HG02981 (cell line): ENCODE measurements around the gene OR10T2.
A peak's percentile ranks its signal among the peaks of the same experiment; 100 is the strongest.
"Not testable (repeated sequence)": the region's sequence is repeated elsewhere in the genome, so short reads cannot be mapped to it uniquely, and the experiment has no call there.

Experiments used
- ATAC-seq: cut with Tn5 transposase; IDR thresholded peaks from one replicate; pipeline ENCODE4 v1.9.1; 2021; ENCODE audit warnings: mild to moderate bottlenecking, moderate library complexity; ENCODE audit not compliant: unreplicated experiment

Gene OR10T2

GRCh38 chr1:158398818-158399514, at the start of gene OR10T2:
OR10T2 (minus strand) TSS chr1:158399466; CDS start chr1:158399466, 0 bp downstream.
- ATAC-seq = no peak

- no peak for ATAC-seq
These were observed 46.1 kb upstream of the OR10T2 start for GRCh38 chr1:158445376-158445775.

DNA sequence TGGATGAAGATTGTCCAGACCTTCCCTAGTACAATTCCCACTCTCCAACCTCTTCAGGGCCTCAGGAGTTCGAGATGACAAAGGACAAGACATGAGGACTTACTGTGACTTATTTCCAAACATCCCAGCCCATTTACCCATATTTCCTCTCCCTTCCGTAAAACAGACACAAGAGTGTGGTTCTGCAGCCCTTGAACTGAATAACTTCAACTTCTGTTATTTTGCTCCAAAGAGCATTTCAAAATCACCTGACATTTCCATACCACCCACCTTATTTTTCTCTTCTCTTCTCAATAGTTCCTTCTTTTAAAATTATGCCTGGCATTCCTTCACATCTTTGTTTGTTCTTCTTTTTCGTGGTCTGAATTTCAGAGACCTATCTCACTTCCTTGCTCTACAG, 35.5 kb upstream of the OR10T2 start:
- ATAC-seq = no peak

- not testable (repeated sequence) for ATAC-seq
These were observed 30.9 kb upstream of the OR10T2 start for GRCh38 chr1:158430163-158430562.

DNA sequence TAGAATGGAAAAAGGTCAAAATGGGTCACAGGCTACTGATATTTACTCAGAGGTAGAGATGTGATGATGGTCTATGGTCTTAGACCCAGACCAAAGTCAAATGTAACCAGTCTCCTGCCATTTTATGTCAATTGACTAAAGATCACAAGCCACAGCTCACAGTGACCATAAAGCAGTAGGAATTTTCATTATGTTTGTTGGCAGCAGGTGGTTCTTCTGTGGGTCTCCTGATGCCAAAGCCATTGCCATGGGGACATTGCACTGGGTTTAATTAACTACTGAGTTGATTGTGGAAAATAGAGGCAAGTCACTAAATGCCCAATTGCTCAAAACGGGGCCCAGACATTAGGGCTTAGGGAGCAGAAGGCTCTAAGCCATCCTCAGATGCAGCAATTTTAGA, 26.9 kb upstream of the OR10T2 start, which contains the start of gene OR10K2:
TSS of gene OR10K2 (minus strand) at position 101 of the 400 bp plus-strand sequence. CDS start 5,371 bp downstream, outside the sequence.
- ATAC-seq = no peak

DNA sequence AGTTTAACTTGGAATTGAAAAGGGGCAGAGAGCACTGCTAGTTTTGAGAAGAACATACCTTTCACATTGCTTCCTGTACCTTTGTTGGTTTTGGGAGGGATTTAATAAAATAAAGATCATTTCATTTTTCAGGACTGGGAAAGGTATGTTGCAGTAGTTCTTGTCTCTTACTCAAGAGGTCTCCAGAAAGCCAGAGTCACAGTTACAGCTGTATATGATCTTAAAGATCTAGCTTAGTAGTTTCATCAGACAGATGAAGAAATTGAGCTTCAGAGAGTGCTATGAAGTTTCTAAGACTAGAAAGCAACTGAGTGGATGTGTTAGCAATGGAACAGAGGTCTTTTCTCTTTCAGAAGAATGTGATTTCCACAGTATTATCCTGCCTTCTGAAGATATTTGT, 25.8 kb upstream of the OR10T2 start:
- no peak for ATAC-seq

- no peak for ATAC-seq
These were observed 22.9 kb upstream of the OR10T2 start for GRCh38 chr1:158422212-158422611.

DNA sequence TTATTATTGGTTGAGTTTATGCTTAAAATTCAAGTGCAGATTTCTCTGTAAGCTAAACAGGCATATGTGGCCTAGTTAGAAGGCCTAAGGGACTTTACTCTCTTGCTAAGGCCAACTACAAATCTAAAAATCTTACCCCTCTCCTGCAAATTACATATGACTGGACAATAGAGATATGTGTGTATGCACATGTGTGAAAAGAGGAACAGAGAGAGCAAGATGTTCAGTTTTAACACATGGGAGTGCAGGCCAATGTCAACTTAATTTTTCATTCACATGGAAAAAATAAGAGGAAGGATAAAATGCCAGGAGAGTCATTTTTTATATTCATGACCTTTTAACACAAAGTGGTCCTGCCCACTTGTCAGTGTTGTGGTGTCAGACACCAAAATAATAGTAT, 18.3 kb upstream of the OR10T2 start:
- no peak for ATAC-seq

- ATAC-seq = no peak
These were observed 15.5 kb upstream of the OR10T2 start for GRCh38 chr1:158414651-158415345.

DNA sequence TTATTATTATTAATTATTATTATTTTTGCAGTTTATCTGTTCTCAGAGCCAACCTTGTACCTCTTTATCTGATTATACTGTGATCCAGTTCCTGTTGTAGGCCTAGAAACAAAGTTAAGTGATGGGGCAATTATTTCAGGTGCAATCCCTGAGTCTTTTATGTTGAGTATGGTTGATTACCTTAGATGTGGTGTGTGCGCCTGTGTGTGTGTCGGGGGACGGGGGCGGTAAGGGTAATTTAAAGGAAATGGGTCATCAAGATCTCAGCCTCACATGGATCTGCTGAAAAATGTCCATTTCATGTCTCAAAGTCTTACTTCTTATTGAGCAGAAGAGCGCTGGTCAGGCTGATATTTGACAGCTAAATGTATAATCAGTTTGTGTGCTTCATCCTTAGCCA, 7.8 kb upstream of the OR10T2 start:
- ATAC-seq = no peak

- no peak for ATAC-seq
These were observed 1.6 kb upstream of the OR10T2 start for GRCh38 chr1:158400871-158401270.

DNA sequence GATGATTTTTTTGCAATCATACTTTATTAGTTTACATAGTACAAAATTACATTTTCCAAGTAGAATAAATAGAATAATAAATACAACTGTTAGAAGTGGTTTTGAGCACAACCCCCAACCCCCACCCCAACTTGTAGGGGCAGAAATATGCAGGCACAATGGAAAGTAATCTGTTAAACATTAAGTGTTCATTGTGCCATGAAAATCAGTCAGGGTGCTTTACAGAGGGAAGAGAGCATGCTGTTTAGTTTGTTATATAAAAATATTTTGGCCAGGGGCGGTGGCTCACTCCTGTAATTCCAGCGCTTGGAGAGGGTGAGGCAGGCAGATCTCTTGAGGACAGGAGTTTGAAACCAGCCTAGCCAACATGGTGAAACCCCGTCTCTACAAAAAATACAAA, 2.6 kb downstream of the OR10T2 start:
- no peak for ATAC-seq

DNA sequence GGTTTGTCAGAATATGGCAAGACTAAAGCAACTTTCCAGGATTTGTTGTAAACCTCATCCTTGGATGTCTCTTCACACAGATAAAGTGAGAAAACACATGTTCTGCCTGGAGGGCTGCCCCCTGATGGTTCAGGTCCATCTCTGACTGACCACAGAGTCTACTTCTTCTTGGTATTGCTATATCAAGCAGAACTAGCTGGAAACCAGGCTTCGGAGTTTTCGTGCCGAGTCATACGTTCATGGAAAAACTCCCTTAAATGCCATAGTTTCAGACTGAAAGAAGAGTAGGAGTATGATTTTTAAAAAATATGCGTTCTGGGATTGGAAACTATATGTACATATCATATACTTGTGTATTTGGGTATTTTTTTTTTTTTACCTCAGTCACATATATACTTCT, 5.8 kb downstream of the OR10T2 start:
- no peak for ATAC-seq

DNA sequence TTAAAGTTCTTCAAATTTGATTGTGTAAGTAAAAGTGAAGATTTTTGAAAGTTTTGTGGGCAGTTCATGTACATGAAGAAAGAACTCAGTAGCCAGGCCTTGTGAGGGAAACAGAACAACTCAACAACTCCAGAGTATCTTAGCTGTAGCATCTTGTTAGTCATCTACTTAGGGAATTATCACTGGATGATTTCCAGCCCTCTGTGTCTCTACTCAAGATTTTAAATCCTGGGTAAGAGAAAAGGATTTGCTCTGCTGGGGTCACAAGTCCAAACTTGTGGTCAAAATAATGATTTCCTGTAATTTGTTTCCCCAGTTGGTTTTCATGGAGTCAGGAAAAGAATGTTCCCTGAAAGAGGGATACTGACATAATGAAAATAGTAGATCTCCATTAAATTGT, 8.2 kb downstream of the OR10T2 start:
- ATAC-seq = no peak

DNA sequence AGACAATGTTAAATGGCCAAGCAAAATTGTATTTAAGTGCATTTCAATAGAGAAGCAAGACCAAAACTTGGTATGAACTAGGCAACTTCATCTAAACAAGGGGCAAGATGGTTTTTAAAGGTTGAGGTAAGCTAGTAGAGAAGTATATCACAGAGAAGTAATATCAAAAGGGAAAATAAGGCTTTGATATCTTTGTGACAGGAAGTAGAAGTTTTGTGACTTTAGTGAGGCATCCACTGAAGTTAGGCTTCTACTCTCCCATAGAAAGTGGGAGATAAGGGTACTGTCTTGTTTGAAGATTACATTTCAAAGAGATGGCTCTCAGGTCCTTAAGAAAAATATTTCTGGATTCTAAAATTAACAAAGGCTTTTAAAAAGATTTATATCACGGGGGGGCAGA, 8.9 kb downstream of the OR10T2 start:
- no peak for ATAC-seq

DNA sequence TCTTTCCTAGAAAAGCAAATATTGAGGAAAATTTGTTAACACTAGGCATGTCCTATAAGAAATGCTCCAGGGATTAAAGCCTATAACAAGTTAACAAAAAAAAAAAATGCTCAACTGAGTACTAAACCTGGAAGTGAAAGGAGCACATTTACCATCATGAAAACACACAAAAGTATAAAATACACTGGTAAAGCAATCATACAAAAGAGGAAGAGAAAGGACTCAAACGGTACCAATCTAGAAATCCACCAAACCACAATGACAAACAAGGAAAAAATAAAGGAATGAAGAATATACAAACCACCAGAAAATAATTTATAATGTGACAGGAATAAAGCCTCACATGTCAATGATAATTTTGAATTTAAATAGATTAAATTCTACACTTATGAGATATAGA, 24.4 kb downstream of the OR10T2 start:
- no peak for ATAC-seq

DNA sequence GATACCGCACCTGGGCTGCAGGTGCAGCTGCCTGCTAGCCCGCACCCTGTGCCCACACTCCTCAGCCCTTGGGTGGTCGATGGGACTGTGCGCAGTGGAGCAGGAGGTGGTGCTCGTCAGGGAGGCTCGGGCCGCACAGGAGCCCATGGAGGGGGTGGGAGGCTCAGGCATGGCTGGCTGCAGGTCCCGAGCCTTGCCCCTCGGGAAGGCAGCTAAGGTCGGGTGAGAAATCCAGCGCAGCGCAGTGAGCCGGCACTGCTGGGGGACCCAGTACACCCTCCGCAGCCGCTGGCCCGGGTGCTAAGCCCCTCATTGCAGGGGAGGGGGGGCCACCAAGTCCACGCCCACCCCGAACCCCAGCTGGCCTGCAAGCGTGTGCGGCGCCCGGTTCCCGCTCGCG, 25.2 kb downstream of the OR10T2 start:
- not testable (repeated sequence) for ATAC-seq

- ATAC-seq = peak; percentile 93
These were observed 27.9 kb downstream of the OR10T2 start for GRCh38 chr1:158371188-158371953.

DNA sequence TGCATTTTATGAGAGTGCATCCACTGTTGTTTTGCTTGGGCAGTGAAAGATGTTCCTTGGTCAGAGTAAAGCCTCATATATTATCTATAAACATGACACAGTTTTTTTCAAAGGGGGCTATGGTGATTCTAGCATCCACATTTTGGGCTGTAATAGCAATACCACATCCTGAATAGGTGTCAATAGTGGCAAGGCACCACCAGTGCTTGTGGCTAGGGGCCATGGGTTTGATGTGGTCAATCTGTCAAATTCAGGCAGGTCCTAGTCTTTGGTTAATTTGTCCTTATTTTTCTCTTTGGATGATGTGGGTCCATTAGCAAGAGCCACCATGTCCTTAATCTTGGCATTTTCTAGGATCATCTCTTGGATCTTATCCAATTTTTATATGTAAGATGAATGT, 32.5 kb downstream of the OR10T2 start:
- no peak for ATAC-seq

DNA sequence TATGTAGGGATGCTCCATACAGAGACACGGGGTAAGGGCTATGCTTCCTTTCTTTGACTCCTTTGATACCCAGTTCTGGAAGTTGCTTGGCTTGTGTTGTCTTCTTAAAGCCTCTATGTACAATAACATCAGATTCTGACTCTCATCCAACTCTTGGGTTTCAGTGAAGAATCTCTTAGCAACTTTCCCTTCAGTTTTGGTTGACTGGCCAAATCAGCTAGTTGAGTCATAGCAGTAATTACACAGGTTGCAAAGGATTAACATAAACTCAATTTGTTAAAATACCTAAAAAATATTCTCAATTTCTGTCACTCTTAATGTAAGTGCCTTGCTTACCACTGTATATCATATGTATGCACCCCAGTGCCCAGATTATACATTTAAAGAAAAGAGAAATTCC, 36.3 kb downstream of the OR10T2 start:
- no peak for ATAC-seq

DNA sequence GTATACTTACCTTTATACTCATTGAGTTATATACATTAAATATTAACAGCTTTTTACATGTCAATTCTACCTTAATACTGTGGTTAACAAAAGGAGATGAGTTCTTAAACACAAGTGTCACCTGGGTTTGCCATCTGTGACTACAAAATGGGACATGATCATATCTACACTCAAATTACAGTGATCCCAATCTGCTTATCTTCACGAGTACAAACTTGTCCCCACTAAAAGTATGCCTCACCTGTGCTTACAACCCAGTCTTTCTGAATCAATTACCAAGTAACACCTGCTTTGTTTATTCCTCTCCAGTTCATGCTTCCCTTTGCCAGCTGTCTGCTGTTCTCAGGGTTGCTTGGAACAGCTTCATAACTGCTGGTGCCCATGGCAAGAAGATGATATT, 36.8 kb downstream of the OR10T2 start:
- no peak for ATAC-seq

GRCh38 chr1:158357441-158357840, 41.8 kb downstream of the OR10T2 start:
- no peak for ATAC-seq
